DMS153 treated with DMSO at 0.1 percent for 48 hours (cell line): ENCODE data around the gene NFATC1.

Experiments
- DNase-seq: peaks from one replicate; lab custom pipeline; 2025; ENCODE audit not compliant: unreplicated experiment; lab: John Stamatoyannopoulos, UW

NFATC1 gene

GRCh38 chr18:79395761-79396404 is at the start of gene NFATC1:
TSS of gene NFATC1 (plus strand) at chr18:79395930. CDS start at chr18:79396225, 295 bp downstream.
- DNase-seq = no peak

DNA sequence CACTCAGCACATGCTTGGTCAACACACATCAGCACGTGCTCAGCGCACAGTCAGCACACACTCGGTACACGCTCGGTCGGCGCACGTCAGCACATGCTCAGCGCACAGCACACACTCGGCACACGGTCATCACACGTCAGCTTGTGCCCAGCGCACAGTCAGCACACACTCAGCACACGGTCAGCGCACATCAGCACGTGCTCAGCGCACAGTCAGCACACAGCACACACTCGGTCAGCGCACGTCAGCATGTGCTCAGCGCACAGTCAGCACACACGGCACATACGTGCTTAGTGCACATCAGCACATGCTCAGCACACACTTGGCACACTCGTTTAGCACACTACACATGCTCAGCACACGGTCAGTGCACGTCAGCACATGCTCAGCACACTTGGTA is 49.7 kb upstream of the NFATC1 start:
- no peak for DNase-seq

- no peak for DNase-seq
Measured at GRCh38 chr18:79348066-79348465, 47.7 kb upstream of the NFATC1 start.

DNA sequence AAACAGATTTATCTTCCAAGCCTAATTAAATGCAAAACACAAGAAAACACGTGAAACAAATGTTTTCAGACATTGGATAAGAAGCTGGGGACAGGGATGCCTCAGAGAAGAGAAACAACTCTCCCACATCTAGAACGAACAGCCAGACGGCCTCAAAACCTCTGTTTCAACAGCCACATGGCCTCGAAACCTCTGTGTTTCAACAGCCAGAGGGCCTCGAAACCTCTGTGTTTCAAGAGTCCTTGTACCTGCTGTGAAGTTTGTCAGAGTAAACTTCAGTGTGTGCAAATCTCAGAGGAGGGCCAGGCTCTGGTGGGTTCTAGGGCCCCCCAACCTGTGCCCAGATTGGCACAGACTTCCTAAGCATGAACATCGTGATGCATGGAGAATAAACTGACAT is 43.3 kb upstream of the NFATC1 start:
- DNase-seq = no peak

- DNase-seq = no peak
Measured at GRCh38 chr18:79353267-79353666, 42.5 kb upstream of the NFATC1 start.

- no peak for DNase-seq
Measured at GRCh38 chr18:79354350-79354749, 41.4 kb upstream of the NFATC1 start.

DNA sequence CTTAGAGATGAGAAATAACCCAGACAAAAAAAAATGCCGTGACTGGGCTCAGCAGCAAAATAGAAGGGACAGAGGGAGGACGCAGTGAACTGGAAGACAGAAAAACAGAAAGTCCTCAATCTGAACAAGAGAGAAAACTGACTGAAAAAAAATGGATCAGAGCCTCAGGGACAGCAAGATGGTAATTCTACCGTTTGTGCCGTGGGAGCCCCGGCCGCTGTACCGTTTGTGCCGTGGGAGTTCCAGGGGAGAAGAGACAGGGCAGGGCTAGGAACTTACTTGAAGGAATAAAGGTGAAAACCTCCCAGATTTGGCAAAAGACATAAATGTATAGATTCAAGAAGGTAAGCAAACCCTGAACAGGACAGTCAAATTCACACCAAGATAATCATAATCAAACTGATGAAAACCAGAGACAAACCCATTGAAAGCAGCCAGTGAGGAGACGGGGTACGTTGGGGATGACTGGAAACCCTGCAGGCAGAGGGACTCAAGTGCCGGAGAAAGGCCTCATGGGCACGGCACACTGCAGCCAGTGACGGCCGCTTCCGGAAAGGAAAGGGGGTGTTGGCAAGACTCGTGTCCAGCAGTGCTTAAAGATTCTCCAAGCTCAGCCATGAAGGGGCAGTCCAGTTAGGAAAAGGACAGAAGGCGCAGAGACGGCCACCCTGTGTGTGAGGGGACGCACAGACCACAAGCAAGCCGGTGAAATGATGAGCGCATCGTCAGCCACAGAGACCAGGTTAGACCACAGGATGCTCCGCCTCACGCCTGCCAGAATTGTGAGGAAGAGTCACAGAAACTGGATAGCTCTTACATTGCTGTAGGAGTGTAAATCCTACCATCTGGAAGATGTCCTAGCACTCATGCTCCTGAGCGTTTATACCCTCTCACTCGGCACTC is 40.0 kb upstream of the NFATC1 start:
- no peak for DNase-seq

DNA sequence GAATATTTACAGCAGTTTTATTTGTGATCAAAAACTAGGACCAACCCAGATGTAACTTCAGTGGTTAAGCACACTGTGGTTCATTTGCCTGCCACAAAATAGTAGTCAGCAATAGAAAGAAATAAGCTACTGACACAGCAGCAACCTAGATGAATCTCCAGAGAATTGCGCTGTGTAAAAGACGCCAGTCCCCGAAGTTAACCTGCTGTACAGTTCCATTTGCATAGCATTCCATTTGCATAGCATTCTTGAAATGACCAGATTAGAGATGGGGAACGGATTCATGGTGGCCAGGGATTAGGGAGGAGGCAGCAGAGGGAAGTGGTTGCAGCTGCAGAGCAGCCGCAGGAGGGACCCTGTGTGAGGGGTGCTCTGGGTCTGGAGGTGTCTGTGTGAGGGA is 39.3 kb upstream of the NFATC1 start:
- DNase-seq = no peak

DNA sequence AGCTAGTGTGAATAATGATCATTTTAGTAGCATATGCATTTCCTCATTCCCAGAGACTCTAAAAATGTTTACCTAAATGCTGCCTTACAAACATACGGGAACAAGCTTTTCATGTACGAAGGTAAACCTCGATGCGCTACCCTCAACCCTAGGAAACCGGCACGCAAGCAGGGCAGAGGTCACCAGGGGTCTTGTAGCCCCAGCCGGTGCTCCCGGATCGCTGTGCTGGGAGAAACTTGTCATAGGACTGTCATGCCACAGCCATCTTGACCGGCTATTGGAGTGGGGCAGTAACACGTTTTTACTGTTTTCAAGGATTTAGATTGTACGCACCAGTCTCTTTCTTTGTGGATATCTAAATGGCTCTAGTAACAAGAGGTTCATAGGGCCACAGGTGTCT is 34.8 kb upstream of the NFATC1 start:
- DNase-seq = no peak

- DNase-seq = no peak
Measured at GRCh38 chr18:79361766-79362522, 33.8 kb upstream of the NFATC1 start.

DNA sequence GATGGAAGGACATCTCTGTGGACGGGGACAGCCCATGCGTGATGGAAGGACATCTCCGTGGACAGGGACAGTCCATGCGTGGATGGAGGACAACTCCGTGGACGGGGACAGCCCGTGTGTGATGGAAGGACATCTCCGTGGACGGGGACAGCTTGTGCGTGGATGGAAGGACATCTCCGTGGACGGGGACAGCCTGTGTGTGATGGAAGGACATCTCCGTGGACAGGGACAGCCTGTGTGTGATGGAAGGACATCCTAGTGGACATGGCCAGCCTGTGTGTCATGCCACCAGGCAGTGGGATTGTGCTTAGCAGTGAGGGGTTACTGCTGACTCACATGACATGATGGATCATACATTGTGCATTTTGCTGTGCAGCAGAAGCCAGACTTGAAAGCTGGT is 30.0 kb upstream of the NFATC1 start:
- no peak for DNase-seq

DNA sequence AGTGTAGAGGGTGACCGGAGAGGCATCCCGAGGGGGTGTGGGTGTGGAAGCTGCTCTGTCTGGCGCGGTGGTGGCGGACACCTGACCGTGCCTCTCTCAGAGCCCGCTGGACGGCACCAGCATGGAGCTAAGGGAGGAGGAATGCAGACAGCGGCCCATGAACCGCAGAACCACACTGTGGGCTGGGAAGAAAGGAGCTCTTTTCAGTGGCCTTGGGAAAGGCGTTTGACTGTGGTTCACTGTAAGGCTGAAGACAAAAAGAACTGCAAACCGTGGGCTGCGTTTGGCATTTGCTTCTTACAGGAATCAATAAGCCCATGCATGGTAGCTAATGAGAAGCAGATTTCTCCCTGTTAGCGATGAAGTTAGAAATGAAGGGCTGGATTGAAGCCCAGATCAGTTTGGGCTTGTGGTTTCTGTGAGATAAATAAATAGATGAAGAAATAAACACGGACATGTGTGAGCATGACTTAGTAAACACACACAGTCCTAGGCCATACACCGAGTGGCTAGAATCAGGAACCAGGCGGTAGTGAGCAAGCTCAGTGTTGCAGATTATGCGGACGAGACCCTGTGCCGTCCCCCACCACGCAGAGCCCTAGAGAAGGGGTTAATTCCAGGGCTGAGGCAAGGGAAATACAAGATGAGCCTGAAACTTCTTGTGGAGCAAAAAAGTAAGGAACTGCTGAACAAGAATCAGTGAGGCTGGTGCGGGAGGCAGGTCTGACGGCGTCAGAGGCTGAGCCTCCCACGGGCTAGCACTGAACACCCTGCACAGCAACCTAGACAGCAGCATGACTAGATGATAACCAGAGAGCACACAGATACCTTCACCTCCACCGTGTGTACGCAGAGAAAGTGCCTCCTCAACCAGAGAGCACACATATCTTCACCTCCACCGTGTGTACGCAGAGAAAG is 29.3 kb upstream of the NFATC1 start:
- DNase-seq = no peak

DNA sequence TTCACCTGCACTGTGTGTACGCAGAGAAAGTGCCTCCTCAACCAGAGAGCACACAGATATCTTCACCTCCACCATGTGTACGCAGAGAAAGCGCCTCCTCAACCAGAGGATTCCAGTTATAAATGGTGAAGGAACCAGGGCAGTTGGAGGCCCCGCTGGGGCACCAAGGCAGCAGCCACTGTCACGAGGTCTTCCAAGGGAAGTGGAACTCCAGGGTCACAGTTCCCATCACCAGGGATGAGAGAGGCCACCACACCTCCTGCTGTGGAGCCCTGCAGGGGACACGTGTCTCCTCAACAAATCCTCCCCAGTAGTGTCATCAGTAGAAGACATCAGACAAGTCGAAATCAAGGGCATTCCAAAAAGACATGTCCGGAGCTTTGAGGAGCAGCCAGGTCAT is 28.2 kb upstream of the NFATC1 start:
- no peak for DNase-seq

DNA sequence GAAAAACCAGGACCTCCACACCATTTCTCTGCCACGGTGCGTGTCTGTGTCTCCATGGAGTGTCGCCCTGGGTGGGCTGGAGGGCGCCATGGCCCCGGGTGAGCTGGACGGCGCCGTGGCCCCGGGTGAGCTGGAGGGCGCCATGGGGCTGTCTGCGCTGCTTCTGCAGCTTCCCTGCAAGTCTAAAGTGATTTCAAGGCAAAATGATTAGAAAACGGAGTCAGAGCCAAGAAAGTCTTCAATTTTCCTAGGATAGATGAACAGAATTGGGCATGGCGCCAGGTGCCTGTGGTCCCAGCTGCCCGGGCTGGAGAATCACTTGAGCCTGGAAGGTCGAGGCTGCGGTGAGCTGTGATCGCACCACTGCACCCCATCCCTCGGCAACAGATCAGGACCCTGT is 27.7 kb upstream of the NFATC1 start:
- DNase-seq = no peak

GRCh38 chr18:79368681-79369080 is 27.0 kb upstream of the NFATC1 start:
- DNase-seq = no peak

GRCh38 chr18:79371561-79372121 is 24.1 kb upstream of the NFATC1 start:
- no peak for DNase-seq

- DNase-seq = no peak
Measured at GRCh38 chr18:79372461-79372860, 23.3 kb upstream of the NFATC1 start.

DNA sequence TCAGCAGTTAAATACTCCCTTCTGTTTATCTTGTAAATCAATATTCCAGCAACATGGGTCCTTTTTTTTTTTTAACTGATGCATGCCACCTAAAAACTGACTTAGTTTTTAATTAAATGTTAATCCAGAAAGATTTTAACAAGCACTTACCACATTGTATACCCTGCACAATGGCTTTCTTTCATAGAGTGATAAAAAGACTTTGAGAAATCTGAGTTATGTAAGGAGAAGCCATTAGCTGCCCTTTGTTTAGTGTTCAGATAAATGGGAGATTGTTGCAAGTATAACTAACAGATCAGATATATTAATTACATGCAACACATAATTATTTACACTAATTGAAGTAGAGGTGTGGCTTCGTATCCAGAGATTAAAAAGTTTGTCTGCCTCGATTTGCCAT is 22.7 kb upstream of the NFATC1 start:
- no peak for DNase-seq

DNA sequence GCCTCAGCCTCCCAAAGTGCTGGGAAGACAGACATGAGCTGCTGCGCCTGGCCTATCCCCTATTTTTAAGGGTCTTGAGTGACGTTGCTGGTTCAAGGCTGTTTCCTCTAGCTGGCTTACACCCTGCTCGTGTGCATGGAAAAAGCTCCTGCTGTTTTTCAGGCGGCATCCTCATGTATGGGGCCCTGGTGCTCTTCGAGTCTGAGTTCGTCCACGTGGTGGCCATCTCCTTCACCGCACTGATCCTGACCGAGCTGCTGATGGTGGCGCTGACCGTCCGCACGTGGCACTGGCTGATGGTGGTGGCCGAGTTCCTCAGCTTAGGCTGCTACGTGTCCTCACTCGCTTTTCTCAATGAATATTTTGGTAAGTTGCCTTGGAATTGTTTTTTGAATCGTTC is 22.0 kb upstream of the NFATC1 start:
- no peak for DNase-seq

- no peak for DNase-seq
Measured at GRCh38 chr18:79374408-79375171, 21.1 kb upstream of the NFATC1 start.
